IMR-90 (cell line): Measurements from ENCODE around the gene NR1D2.

Experiments used
- CEBPB ChIP-seq: IDR thresholded peaks from 2 replicates; pipeline ENCODE4 v1.6.1; 2012; ENCODE audit warnings: low read depth, low read length, improper control_type of control experiment
- CTCF ChIP-seq: conservative IDR thresholded peaks from 2 replicates; pipeline ENCODE4 v1.5.1; 2012; ENCODE audit warnings: mild to moderate bottlenecking, low read depth, low read length, improper control_type of control experiment
- MAFK ChIP-seq: IDR thresholded peaks from 2 replicates; pipeline ENCODE4 v1.6.1; 2012; ENCODE audit warnings: low read depth, low read length, improper control_type of control experiment
- MXI1 ChIP-seq: IDR thresholded peaks from 2 replicates; pipeline ENCODE4 v1.6.1; 2012; ENCODE audit warnings: low read depth, mild to moderate bottlenecking, low read length, moderate library complexity, borderline replicate concordance
- POLR2A ChIP-seq: IDR thresholded peaks from 2 replicates; pipeline ENCODE4 v1.6.1; 2012; ENCODE audit warnings: mild to moderate bottlenecking, low read depth, low read length
- RCOR1 ChIP-seq: IDR thresholded peaks from 2 replicates; pipeline ENCODE4 v1.6.1; 2012; ENCODE audit warnings: mild to moderate bottlenecking, low read length, improper control_type of control experiment; ENCODE audit not compliant: insufficient replicate concordance

- TF ChIP-seq CTCF (no peak), CEBPB (no peak), POLR2A (no peak), MAFK (no peak), MXI1 (no peak), RCOR1 (no peak)
These were observed 10.8 kb upstream of the NR1D2 start for GRCh38 chr3:23934253-23934652.
